ENCODE measurements around the gene CRYL1. TPM values are rescaled to one million over a fixed set of nuclear protein-coding genes. Genes with fewer than 3 reads are reported as not detected.

The CRYL1 gene
- total and polyA plus RNA-seq, 2 of the 13 experiments (the other 11 are each of a cell fraction or from before 2014, with no cell fraction given) = 57.2 to 115 TPM

DNA sequence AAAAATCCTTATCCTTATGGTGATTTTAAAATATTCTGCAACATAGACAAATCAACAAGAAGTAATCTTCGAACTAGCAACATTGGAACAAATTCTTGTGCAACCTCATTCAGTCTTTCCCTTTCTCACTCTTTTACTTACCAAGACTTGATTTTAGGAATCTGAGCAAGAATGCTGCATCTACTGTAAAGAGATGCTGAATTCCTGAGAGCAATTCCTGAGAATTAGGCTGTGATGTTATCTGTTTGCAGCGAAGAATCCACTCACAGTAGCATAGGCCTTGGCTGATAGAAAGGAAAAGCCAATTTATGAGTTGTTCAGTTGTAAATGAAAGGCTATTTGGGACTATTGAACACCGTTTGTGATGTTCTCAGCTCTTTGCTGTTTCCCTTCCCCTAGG is 144.3 kb downstream of the CRYL1 start:
- Histone ChIP-seq H3K36me3 (replicated peaks in 1 of 2; ENCODE audit: control insufficient read depth in 1 of 2, insufficient read depth in 2 of 2, low read length in 2 of 2) (no peaks in the 10 kb centered on the region), H3K4me2 (ENCODE audit: low read depth, low read length) (no peak overlapping the region), H3K27ac (ENCODE audit: extremely low read length, insufficient read depth, low read length) (no peak overlapping the region), H3K9ac (ENCODE audit: insufficient read depth, low read depth, low read length) (no peak overlapping the region), H3K4me3 (replicated peaks in 1 of 3; ENCODE audit: insufficient read depth in 1 of 3, low read depth in 2 of 3, low read length in 3 of 3) (no peak overlapping the region), H4K20me1 (ENCODE audit: insufficient read depth, low read length) (no peaks in the 10 kb centered on the region), H3K79me2 (ENCODE audit: insufficient read depth, low read length) (no peaks in the 10 kb centered on the region), H3K4me1 (ENCODE audit: insufficient read depth, low read length) (no peaks in the 10 kb centered on the region), H2AFZ (ENCODE audit: low read length) (no peak overlapping the region), H3K27me3 (ENCODE audit: control insufficient read depth in 1 of 2, insufficient read depth in 2 of 2, low read length in 2 of 2) (0 out of 5 replicates have a peak, but pooled peaks cover 0 to 7% of the 10 kb centered on the region in 2 experiments), H3K9me3 (ENCODE audit: low read length) (no peaks in the 10 kb centered on the region)
- ChIA-PET POLR2A (no interaction called here), CTCF (ENCODE audit: low intra/inter-chr PET ratio, low total read pairs) (no interaction called here)
- 4% methylated on average over 3 of the region's 3 CpGs for WGBS (ENCODE audit: low lambda C conversion rate)
- no TSS peak for BruUV-seq (replicated peaks)
- in situ Hi-C loops (cut with HindIII; ENCODE audit: extremely low pct_ligation_motif_present, low pct_unique_long_range_greater_than_20kb) = no loop called here
- TF ChIP-seq ZFP90 (CRISPR knock-in tag; IDR thresholded peaks at IDR 0.05; ENCODE audit: borderline replicate concordance) (no peak), SP140L (CRISPR knock-in tag; IDR thresholded peaks at IDR 0.05; ENCODE audit: borderline replicate concordance) (no peak), ARNTL (CRISPR knock-in tag; IDR thresholded peaks at IDR 0.05) (no peak), MAFK (conservative IDR thresholded peaks at IDR 0.05 in 1 of 2, IDR thresholded peaks at IDR 0.05 in 1 of 2; ENCODE audit: low read length in 2 of 2) (0 out of 4 replicates have a peak, but pooled peaks of 1 of the 2 experiments have one; percentile 33), SMAD1 (CRISPR knock-in tag; IDR thresholded peaks at IDR 0.05; ENCODE audit: borderline replicate concordance, low read depth) (no peak)
- TF ChIP-seq, protein P1, sequence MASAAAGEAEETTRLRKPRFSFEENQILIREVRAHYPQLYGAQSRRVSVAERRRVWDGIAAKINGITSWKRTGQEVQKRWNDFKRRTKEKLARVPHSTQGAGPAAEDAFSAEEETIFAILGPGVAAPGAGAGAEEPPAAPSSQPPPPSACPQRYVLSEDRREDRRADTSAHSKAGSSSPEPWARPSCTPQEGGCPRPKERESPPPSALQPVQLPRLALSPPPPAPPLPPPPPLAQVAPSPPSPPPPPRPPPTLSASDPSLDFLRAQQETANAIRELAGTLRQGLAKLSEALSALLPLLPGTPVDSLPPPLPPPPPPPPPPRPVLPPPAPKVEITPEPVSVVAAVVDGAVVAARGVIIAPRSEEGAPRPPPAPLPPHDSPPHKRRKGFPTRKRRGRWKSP (CRISPR knock-in tag; IDR thresholded peaks at IDR 0.05) = no peak
- TF ChIP-seq, protein P2, sequence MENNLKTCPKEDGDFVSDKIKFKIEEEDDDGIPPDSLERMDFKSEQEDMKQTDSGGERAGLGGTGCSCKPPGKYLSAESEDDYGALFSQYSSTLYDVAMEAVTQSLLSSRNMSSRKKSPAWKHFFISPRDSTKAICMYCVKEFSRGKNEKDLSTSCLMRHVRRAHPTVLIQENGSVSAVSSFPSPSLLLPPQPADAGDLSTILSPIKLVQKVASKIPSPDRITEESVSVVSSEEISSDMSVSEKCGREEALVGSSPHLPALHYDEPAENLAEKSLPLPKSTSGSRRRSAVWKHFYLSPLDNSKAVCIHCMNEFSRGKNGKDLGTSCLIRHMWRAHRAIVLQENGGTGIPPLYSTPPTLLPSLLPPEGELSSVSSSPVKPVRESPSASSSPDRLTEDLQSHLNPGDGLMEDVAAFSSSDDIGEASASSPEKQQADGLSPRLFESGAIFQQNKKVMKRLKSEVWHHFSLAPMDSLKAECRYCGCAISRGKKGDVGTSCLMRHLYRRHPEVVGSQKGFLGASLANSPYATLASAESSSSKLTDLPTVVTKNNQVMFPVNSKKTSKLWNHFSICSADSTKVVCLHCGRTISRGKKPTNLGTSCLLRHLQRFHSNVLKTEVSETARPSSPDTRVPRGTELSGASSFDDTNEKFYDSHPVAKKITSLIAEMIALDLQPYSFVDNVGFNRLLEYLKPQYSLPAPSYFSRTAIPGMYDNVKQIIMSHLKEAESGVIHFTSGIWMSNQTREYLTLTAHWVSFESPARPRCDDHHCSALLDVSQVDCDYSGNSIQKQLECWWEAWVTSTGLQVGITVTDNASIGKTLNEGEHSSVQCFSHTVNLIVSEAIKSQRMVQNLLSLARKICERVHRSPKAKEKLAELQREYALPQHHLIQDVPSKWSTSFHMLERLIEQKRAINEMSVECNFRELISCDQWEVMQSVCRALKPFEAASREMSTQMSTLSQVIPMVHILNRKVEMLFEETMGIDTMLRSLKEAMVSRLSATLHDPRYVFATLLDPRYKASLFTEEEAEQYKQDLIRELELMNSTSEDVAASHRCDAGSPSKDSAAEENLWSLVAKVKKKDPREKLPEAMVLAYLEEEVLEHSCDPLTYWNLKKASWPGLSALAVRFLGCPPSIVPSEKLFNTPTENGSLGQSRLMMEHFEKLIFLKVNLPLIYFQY (CRISPR knock-in tag; IDR thresholded peaks at IDR 0.05; ENCODE audit: borderline replicate concordance) = no peak
- ATAC-seq (no peak), FAIRE-seq (no peak), DNase-seq (ENCODE audit: low spot score) (no peak)
- intact Hi-C loops (cut with micrococcal nuclease; ENCODE audit: unreplicated experiment) = no loop called here

Data from HepG2 (cell line).